OCI-LY7 (cell line): ENCODE measurements around the gene USP21. TPM values are rescaled to one million over a fixed set of nuclear protein-coding genes. Genes with fewer than 3 reads are reported as not detected.
"Not testable (repeated sequence)": the region's sequence is repeated elsewhere in the genome, so short reads cannot be mapped to it uniquely, and the experiment has no call there.

Experiments
- BruUV-seq: library from RNA; stranded (reverse); fragments of 400-500 nt; replicated peaks from 2 replicates; lab custom pipeline; 2021; lab: Mats Ljungman, UMichigan
- CTCF ChIA-PET: fragments of 300-600 bp; sonication (Branson Sonifier 250); formaldehyde crosslinking; loops from one replicate; lab custom pipeline; 2022; ENCODE audit warnings: antibody characterized with exemption; ENCODE audit not compliant: unreplicated experiment; lab: Charles Lee
- POLR2A ChIA-PET: fragments of 300-600 bp; sonication (Branson Sonifier 250); formaldehyde crosslinking; loops from one replicate; lab custom pipeline; 2022; ENCODE audit warnings: antibody characterized with exemption; lab: Charles Lee
- DNase-seq: peaks from one replicate; pipeline ENCODE4 v3.0.0-alpha.2; 2015; ENCODE audit warnings: low spot score
- H2AFZ ChIP-seq: fragments of 200-600 bp; sonication (generic), shearing (Covaris generic); 2 replicates; pipeline ENCODE4 v1.6.1; 2014; ENCODE audit warnings: mild to moderate bottlenecking, antibody characterized with exemption, low read length, moderate library complexity
- H3K27ac ChIP-seq: fragments of 200-600 bp; sonication (generic); 2 replicates; pipeline ENCODE4 v1.5.1; 2014; ENCODE audit warnings: mixed run types, low read depth, mild to moderate bottlenecking, moderate library complexity, low read length, inconsistent platforms; ENCODE audit not compliant: poor library complexity, severe bottlenecking
- H3K36me3 ChIP-seq: fragments of 200-600 bp; sonication (generic); 2 replicates; pipeline ENCODE4 v1.6.1; 2014; ENCODE audit warnings: mild to moderate bottlenecking, antibody characterized with exemption, low read length, moderate library complexity, mixed read lengths; ENCODE audit not compliant: insufficient read depth
- H3K4me1 ChIP-seq: fragments of 200-600 bp; sonication (generic); 2 replicates; pipeline ENCODE4 v1.5.1; 2014; ENCODE audit warnings: mild to moderate bottlenecking, low read length; ENCODE audit not compliant: insufficient read depth, poor library complexity, severe bottlenecking
- H3K4me2 ChIP-seq: fragments of 200-600 bp; sonication (generic); 2 replicates; pipeline ENCODE4 v1.6.1; 2014; ENCODE audit warnings: mild to moderate bottlenecking, low read length
- H3K4me3 ChIP-seq: fragments of 200-600 bp; sonication (generic); 2 replicates; pipeline ENCODE4 v1.5.1; 2014; ENCODE audit warnings: mild to moderate bottlenecking, low read depth, low read length; ENCODE audit not compliant: poor library complexity, severe bottlenecking
- H3K79me2 ChIP-seq: fragments of 200-600 bp; sonication (generic); 2 replicates; pipeline ENCODE4 v1.6.1; 2016; ENCODE audit warnings: low read depth, mild to moderate bottlenecking, low read length, moderate library complexity, mixed read lengths; ENCODE audit not compliant: insufficient read depth
- H3K9me2 ChIP-seq: fragments of 200-600 bp; sonication (generic); 2 replicates; pipeline ENCODE4 v1.6.1; 2016; ENCODE audit warnings: mild to moderate bottlenecking, low read length, mixed read lengths; ENCODE audit not compliant: insufficient read depth
- H3K9me3 ChIP-seq: fragments of 200-600 bp; sonication (generic); 2 replicates; pipeline ENCODE4 v1.6.1; 2014; ENCODE audit warnings: mild to moderate bottlenecking, mixed run types, low read length, mixed read lengths
- H4K20me1 ChIP-seq: fragments of 200-600 bp; sonication (generic); 2 replicates; pipeline ENCODE4 v1.6.1; 2014; ENCODE audit warnings: mild to moderate bottlenecking, antibody characterized with exemption, low read length, moderate library complexity, mixed read lengths; ENCODE audit not compliant: insufficient read depth
- CTCF ChIP-seq: fragments of 200-600 bp; sonication (generic); conservative IDR thresholded peaks from 2 replicates; pipeline ENCODE4 v1.5.1; 2014; ENCODE audit warnings: mild to moderate bottlenecking, antibody characterized with exemption, low read length, moderate library complexity, mixed read lengths
- EZH2phosphoT487 ChIP-seq: fragments of 200-600 bp; sonication (generic); IDR thresholded peaks from 2 replicates; pipeline ENCODE4 v1.6.1; 2018; ENCODE audit warnings: low read depth, borderline replicate concordance, mild to moderate bottlenecking, mixed run types, antibody characterized with exemption, low read length, moderate library complexity, mixed read lengths
- intact Hi-C: fragments of 100-400 bp; cut with micrococcal nuclease; formaldehyde crosslinking; loops from one replicate; pipeline ENCODE4 v1.10.0; 2022; ENCODE audit not compliant: unreplicated experiment
- total RNA-seq, 2 experiments: library from RNA; depleted of rRNA in 1 of 2; stranded (reverse); fragments of >200 nt in 1 of 2; shearing (Covaris generic) in 1 of 2; gene quantifications; 2 replicates each; pipeline ENCODE4 v1.2.3, GENCODE V29; 2014 to 2022

USP21 gene
- total RNA-seq, 2 experiments from 2014 or later = 18.4 to 29.5 TPM

GRCh38 chr1:161115132-161115711, 44.1 kb upstream of the USP21 start:
- TF ChIP-seq EZH2phosphoT487 (no peak), CTCF (no peak)
- no peaks in the 10 kb centered on the region for H3K9me2 ChIP-seq
- no TSS peak for BruUV-seq
- no peak overlapping the region for H3K4me3 ChIP-seq
- CTCF ChIA-PET = interaction anchor here (1.4 kb wide), 1 partner anchor 13 kb away, joined by 3 read pairs; no protein-coding TSS in a partner anchor
- H3K4me1 ChIP-seq = peaks cover 55% of the 10 kb centered on the region
- no peak overlapping the region for H2AFZ ChIP-seq
- peaks cover 43% of the 10 kb centered on the region for H3K36me3 ChIP-seq
- DNase-seq = no peak
- 0 out of 2 replicates have a peak overlapping the region, but pooled peaks have one; percentile 13 for H3K4me2 ChIP-seq
- POLR2A ChIA-PET = interaction anchor here (0.8 kb wide), 1 partner anchor 10 kb away, joined by 3 read pairs; no protein-coding TSS in a partner anchor
- no peak overlapping the region for H3K27ac ChIP-seq
- H3K79me2 ChIP-seq = peaks cover 84% of the 10 kb centered on the region
- H3K9me3 ChIP-seq = no peaks in the 10 kb centered on the region
- peaks cover 14% of the 10 kb centered on the region for H4K20me1 ChIP-seq
- intact Hi-C loops = no loop called here

DNA sequence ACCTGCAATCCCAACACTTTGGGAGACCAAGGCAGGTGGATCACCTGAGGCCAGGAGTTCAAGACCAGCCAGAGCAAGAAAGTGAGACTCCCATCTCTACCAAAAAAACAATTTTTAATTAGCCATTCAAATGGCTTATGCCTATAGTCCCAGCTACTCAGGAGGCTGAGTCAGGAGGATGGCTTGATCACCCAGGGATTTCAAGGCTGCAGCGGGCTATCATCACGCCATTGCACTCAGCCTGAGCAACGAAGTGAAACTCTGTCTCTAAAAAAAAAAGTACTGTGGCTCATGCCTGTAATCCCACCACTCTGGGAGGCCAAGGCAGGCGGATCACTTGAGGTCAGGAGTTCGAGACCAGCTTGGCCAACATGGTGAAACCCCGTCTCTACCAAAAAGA, 43.3 kb upstream of the USP21 start:
- H3K27ac ChIP-seq, H3K4me3 ChIP-seq, H3K9me3 ChIP-seq, BruUV-seq, DNase-seq, H3K9me2 ChIP-seq, H2AFZ ChIP-seq, intact Hi-C loops: not testable (repeated sequence)
- Histone ChIP-seq H3K36me3 (peaks cover 46% of the 10 kb centered on the region), H3K4me1 (peaks cover 55% of the 10 kb centered on the region), H4K20me1 (peaks cover 16% of the 10 kb centered on the region), H3K79me2 (peaks cover 78% of the 10 kb centered on the region), H3K4me2 (0 out of 2 replicates have a peak overlapping the region, but pooled peaks have one; percentile 98)
- ChIA-PET POLR2A (interaction anchor here (0.6 to 0.8 kb wide), 2 partner anchors 11 to 40 kb away, joined by 3 read pairs; no protein-coding TSS in a partner anchor), CTCF (interaction anchor here (1.4 kb wide), 1 partner anchor 12 kb away, joined by 3 read pairs; no protein-coding TSS in a partner anchor)

DNA sequence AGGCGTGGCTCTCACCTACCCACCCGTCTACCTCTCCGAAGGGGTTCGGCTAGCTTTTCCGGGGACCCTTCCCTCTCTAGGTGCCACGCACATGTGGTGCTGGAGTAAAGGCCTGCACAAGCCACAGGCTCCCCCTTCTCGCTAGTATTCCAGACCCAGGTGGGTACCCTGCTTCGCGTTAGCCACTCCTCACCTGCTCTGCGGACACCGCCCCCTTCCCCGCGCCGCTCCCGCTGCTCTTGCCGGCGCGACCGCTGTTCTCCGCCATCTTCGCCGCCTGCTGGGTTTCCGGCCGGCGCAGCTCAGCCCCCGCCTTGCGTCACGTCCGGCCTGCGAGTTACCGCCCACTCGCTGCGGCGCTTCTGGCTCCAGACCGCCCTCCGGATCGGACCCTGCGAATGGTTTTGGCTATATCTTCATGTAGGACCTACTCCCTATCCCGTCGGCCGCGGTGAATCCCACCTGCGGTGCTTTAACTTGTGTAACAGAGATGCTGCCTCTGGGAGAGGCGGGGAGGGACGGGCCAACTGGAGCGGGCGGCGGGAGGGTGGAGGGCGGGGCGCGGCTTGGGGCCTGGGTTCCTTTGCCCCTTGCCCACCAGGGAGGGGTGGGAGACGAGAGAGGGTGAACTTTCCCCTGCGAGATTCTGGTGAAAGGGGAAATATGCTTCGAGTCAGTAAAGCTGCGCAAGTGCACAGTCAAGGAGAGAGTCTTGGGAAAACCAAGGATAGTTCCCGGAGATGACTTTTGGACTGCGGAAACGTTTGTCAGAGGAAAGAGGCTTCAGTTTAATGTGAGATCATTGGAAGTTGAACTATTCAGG, 41.3 kb upstream of the USP21 start, which contains the start of the genes NIT1 and PFDN2:
NIT1 (plus strand) TSS at position 347 of the 823 bp plus-strand sequence; CDS start at position 419, 72 bp downstream.
PFDN2 (minus strand) TSS at position 279 of the 823 bp plus-strand sequence; CDS start at position 268, 11 bp downstream.
- Histone ChIP-seq H3K27ac (peak within 1 kb of the TSS; percentile 53), H3K9me3 (no peaks in the 10 kb centered on the region), H3K4me1 (peaks cover 45% of the 10 kb centered on the region), H3K9me2 (no peaks in the 10 kb centered on the region), H3K36me3 (peaks cover 56% of the 10 kb centered on the region), H3K4me3 (peak within 1 kb of the TSS; percentile 87), H3K79me2 (peaks cover 58% of the 10 kb centered on the region), H4K20me1 (peaks cover 6% of the 10 kb centered on the region; the same call in 1 of the 2 replicates), H2AFZ (peak within 1 kb of the TSS; percentile 58), H3K4me2 (peak within 1 kb of the TSS; percentile 98)
- TSS peak; percentile 71 for BruUV-seq
- CTCF ChIA-PET = interaction anchor here (1.0 kb wide), 1 partner anchor 15 kb away, joined by 4 read pairs; the partner anchor contains the start of gene DEDD
- no peak for TF ChIP-seq EZH2phosphoT487
- 0 out of 2 replicates have a peak, but pooled peaks have one; percentile 14 for TF ChIP-seq CTCF
- peak; percentile 86 for DNase-seq
- POLR2A ChIA-PET = interaction anchor here (0.5 to 2.3 kb wide), 14 partner anchors 10 to 114 kb away, joined by 3 to 14 read pairs (median 3); partner anchors contain the start of genes ARHGAP30, DEDD, F11R and USF1
- intact Hi-C loops = loop anchor here (2.0 kb wide), 1 partner anchor 49 kb away; the partner anchor contains the start of gene ARHGAP30
